ENCODE data around the gene RAB24. TPM values are rescaled to one million over a fixed set of nuclear protein-coding genes. Genes with fewer than 3 reads are reported as not detected.
A peak's percentile ranks its signal among the peaks of the same experiment; 100 is the strongest.

RAB24 gene
- total RNA-seq, 8 experiments from 2014 or later = 14.6 to 34.0 (median 23.8) TPM

DNA sequence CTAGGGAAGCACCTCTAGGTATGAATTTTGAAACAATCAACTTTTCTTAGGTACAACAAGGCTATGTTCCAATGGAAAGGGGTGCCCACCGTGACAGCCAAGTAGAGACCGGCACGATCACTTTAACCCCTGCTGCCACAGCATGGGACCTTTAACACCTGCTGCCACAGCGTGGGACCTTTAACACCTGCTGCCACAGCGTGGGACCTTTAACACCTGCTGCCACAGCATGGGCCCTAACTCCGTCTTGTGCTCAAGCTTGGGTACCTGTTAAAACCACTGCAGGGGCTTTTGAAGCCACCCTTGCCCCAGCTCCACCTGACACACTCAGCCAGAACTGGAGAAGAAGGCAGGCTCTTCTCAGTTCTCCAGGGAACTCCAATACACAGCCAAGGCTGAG lies 26.4 kb upstream of the RAB24 start:
- no peak overlapping the region for H3K27ac ChIP-seq
- WGBS, 10 experiments = 85 to 100% (median 98%) methylated on average over 1 to 5 of the region's 6 CpGs; no CpG with 5 or more reads in 4 of the 10 experiments
- no peak for ATAC-seq (replicated peaks in 6 of 8)

DNA sequence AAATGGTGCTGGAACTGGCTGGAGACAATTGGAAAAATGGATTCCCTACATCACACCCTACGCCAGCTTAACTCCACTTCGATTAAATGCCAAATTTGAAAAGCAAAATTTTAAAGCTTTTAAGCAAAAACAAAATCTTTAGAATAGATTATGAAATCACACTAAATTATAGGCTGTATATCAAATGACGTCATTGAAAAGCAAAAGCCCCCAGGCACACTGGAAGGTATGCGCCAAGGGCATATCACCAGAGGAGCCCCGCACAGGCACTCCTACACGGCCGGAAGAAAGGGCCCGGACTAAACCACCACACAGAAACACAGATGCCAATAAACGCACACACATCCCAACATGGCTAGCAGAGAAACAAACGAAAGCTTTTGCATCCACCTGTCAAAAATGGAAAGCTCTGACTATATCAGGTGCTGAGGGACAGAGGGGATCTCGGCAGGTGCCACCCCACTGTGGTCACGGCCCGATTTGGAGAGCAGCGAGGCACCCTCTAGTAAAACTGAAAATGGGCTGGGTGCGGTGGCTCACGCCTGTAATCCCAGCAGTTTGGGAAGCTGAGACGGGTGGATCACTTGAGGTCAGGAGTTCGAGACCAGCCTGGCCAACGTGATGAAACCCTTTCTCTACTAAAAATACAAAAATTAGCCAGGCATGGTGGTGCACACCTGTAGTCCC lies 25.2 kb upstream of the RAB24 start:
- no peak for ATAC-seq (replicated peaks in 6 of 8)
- in situ Hi-C loops (cut with MboI; ENCODE audit: low pct_unique_long_range_greater_than_20kb in 2 of 9, low sequenced_read_pairs in 9 of 9, unreplicated experiment in 9 of 9) = no loop called here
- WGBS, 10 experiments = 73 to 100% (median 96%) methylated on average over 1 to 9 of the region's 19 CpGs; no CpG with 5 or more reads in 3 of the 10 experiments
- Histone ChIP-seq H3K4me1 (replicated peaks in 1 of 2) (peaks cover 2 to 7% of the 10 kb centered on the region in 2 donors), H3K27ac (no peak overlapping the region), H3K4me3 (no peak overlapping the region)

More for the DNA sequence above, 26.4 kb upstream of the RAB24 start:
- Histone ChIP-seq H3K4me1 (replicated peaks in 1 of 2) (peaks cover 2 to 7% of the 10 kb centered on the region in 2 donors), H3K4me3 (no peak overlapping the region)
- in situ Hi-C loops (cut with MboI; ENCODE audit: low pct_unique_long_range_greater_than_20kb in 2 of 9, low sequenced_read_pairs in 9 of 9, unreplicated experiment in 9 of 9) = no loop called here

DNA sequence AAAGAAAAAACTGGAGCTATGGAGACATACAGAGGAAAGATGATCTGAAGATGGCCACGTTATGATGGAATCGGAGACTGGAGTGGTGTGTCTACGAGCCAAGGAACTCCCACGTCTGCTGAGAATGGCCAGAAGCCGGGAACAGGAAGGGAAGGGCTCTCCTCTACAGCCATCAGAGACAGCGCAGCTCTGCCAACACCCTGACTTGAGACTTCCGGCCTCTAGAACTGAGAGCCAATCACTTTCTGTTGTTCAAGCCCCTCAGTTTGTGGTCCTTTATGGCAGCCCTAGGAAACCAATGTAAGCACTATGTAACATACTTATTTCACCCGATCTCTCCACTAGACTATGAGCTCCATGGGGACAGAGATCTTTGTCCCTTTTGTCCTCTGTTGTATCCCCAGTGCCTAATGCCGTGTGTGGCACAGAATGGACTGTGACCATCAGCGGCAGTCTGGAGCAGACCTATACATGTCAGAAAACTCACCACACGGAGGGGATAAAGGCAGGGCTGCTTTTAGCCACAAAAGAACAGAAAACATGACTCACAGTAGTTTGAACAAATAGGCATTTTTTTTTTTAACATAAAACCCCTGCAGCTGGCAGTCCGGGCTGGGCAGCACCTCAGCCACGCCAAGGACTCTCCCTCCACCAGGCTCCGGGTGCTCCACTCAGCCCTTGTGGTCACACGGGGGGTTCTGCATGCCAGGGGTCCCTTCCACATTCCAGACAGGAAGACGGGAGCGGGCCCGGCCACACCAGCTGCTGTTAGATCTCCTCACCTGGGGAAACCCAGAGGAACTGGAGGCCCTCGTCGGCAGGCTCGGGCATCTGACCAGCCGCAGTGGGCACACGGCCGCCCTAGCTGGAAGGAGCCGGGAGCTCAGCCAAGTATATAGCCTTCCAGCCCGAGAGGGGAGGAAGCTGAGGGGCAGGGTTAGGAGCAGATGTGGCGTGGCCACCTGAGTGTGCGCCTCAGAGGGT lies 24.3 kb upstream of the RAB24 start:
- in situ Hi-C loops (cut with MboI; ENCODE audit: low pct_unique_long_range_greater_than_20kb in 2 of 9, low sequenced_read_pairs in 9 of 9, unreplicated experiment in 9 of 9) = no loop called here
- peak in 6 of 8 experiments; percentile 15 to 98 (median 72) for ATAC-seq (replicated peaks in 6 of 8)
- Histone ChIP-seq H3K4me1 (replicated peaks in 1 of 2) (peaks cover 2 to 7% of the 10 kb centered on the region in 2 donors), H3K4me3 (no peak overlapping the region), H3K27ac (no peak overlapping the region)
- WGBS, 10 experiments = 42 to 100% (median 84%) methylated on average over 1 to 12 of the region's 28 CpGs; no CpG with 5 or more reads in 3 of the 10 experiments

DNA sequence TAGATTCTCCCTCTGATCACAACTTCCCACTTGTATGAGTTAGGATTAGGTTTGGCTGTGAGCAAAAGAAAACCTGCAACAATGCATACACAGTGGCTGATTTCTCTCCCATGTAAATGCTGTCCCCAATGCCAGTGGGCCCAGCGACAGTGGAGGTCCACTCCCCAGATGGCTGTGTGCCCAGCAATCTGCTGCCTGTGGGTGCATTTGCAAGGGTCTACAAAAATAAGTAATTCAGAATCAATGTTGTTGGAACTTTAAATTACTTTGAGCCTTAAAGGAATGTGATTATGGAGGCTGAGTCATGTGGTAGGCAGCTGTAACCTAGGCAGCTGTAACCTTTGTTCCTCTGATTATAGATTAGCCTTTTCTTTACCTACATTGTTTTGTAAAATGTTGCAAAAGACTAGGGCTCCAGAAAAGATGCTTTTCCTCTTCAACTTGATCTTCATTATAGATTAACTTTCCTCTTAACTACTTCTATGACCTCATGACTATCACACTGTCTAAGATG lies 22.4 kb upstream of the RAB24 start:
- 0 to 40% (median 0%) methylated on average over 1 of the region's 1 CpG; no CpG with 5 or more reads in 6 of the 10 experiments for WGBS, 10 experiments
- peaks cover 2 to 7% of the 10 kb centered on the region in 2 donors for H3K4me1 ChIP-seq (replicated peaks in 1 of 2)
- no peak overlapping the region for H3K27ac ChIP-seq
- no peak overlapping the region for H3K4me3 ChIP-seq
- peak in 2 of 8 experiments; percentile 30 to 40 for ATAC-seq (replicated peaks in 6 of 8)
- in situ Hi-C loops (cut with MboI; ENCODE audit: low pct_unique_long_range_greater_than_20kb in 2 of 9, low sequenced_read_pairs in 9 of 9, unreplicated experiment in 9 of 9) = no loop called here

DNA sequence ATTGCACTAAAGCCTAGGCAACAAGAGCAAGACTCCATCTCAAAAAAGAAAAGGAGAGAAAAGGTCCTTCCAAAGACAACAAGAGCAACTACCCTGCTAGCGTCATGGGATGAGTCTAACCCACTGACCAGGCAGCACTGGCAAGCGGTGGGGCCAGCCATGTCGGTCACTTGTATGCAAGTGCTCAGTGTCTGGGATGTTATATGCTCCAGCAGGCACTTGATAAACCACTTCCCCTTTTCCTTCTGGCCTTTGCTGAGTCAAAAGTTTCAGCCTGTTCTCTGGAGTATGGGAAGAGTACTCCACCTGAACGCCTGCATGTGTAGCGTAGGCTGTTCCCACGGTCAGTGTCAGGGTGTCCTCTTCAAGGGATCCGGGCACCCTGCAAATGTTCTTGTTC lies 17.4 kb upstream of the RAB24 start:
- no peak overlapping the region for H3K4me3 ChIP-seq

DNA sequence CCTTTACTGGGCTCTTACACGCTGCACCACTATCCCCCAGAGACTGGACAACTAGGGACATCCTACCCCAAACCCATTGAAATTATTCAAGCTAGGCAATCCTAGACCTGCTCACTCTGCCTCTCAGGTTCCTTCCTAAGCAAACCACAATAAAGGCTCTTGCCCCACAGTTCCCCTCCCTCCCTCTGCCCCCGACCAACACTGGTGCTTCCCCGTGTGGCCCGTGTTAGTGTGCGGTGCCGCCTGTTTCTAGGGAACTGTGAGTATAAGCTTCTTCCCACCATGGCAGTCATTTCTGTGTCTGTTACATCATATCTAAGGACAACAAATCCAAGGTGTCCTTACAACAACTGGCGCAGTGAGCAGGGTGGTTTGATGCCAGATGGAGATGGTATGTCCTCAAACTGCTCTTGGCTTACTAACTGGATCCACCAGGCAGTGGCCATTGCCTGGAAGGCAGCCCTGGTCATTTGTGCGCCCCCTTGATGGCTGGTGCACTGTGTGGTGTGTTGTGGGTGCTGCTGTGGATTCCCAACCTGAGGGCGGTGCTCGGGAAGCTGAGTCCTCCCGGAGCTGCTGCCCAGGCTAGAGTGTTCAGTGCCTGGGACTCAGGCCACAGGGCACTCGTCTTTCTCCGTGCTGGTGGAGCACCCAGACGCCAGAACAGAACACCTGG lies 16.5 kb upstream of the RAB24 start:
- Histone ChIP-seq H3K27ac (no peak overlapping the region), H3K4me1 (replicated peaks in 1 of 2) (no peaks in the 10 kb centered on the region), H3K4me3 (no peak overlapping the region)
- no peak for ATAC-seq (replicated peaks in 6 of 8)
- WGBS, 10 experiments = 80 to 100% (median 88%) methylated on average over 1 to 4 of the region's 14 CpGs; no CpG with 5 or more reads in 5 of the 10 experiments
- in situ Hi-C loops (cut with MboI; ENCODE audit: low pct_unique_long_range_greater_than_20kb in 2 of 9, low sequenced_read_pairs in 9 of 9, unreplicated experiment in 9 of 9) = no loop called here

More for the DNA sequence above, 17.4 kb upstream of the RAB24 start:
- WGBS, 10 experiments = 88 to 100% (median 95%) methylated on average over 2 to 6 of the region's 7 CpGs; no CpG with 5 or more reads in 2 of the 10 experiments
- Histone ChIP-seq H3K27ac (no peak overlapping the region), H3K4me1 (replicated peaks in 1 of 2) (peaks cover 1 to 5% of the 10 kb centered on the region in 2 donors)
- in situ Hi-C loops (cut with MboI; ENCODE audit: low pct_unique_long_range_greater_than_20kb in 2 of 9, low sequenced_read_pairs in 9 of 9, unreplicated experiment in 9 of 9) = no loop called here
- no peak for ATAC-seq (replicated peaks in 6 of 8)

DNA sequence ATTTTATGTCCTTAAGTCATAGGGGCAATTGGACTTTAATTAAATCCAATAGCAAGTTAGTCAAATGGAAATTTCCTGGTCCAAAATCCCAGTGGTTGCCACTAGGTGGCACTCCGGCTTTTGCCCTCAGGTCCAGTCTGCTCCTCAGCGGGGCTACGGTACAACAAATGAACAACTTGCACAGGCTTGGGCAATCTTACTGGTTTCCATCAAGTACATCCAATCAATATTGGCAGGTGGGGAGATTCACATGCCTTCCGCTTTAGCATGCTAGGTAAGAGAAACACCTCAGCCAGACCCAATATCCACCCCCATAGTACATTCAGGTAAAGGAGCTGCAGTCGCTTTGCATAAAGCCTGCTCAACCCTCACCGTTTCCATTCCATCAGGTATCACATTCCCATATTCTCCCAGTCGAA lies 14.4 kb upstream of the RAB24 start:
- ATAC-seq (replicated peaks in 6 of 8) = peak; percentile 36 to 83 (median 55)
- 20 to 90% (median 36%) methylated on average over 2 to 6 of the region's 7 CpGs; no CpG with 5 or more reads in 2 of the 10 experiments for WGBS, 10 experiments
- Histone ChIP-seq H3K27ac (no peak overlapping the region), H3K4me1 (replicated peaks in 1 of 2) (no peaks in the 10 kb centered on the region), H3K4me3 (no peak overlapping the region)
- in situ Hi-C loops (cut with MboI; ENCODE audit: low pct_unique_long_range_greater_than_20kb in 2 of 9, low sequenced_read_pairs in 9 of 9, unreplicated experiment in 9 of 9) = no loop called here

DNA sequence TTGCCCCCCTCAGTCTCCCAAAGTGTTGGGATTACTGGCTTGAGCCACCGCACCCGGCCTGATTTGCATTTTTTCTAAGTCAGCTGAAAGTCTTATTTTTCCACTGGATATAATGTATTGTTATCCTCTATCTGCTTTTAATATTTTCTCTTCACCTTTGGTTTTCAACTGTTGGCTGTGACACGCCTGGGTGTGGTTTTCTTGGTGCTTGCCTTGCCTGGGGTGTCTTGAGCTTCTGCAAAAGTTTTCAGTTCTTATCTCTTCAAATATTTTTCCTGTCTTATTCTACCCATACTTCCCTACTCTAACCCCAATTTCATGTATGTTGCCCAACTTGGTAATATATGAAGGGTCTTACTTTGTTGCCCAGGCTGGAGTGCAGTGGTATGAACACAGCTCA lies 12.5 kb upstream of the RAB24 start:
- H3K27ac ChIP-seq = no peak overlapping the region
- in situ Hi-C loops (cut with MboI; ENCODE audit: low pct_unique_long_range_greater_than_20kb in 2 of 9, low sequenced_read_pairs in 9 of 9, unreplicated experiment in 9 of 9) = no loop called here
- ATAC-seq (replicated peaks in 6 of 8) = no peak
- no peak overlapping the region for H3K4me3 ChIP-seq
- peaks cover 0 to 3% of the 10 kb centered on the region in 2 donors for H3K4me1 ChIP-seq (replicated peaks in 1 of 2)
- 81 to 100% (median 94%) methylated on average over 1 to 3 of the region's 3 CpGs; no CpG with 5 or more reads in 2 of the 10 experiments for WGBS, 10 experiments

DNA sequence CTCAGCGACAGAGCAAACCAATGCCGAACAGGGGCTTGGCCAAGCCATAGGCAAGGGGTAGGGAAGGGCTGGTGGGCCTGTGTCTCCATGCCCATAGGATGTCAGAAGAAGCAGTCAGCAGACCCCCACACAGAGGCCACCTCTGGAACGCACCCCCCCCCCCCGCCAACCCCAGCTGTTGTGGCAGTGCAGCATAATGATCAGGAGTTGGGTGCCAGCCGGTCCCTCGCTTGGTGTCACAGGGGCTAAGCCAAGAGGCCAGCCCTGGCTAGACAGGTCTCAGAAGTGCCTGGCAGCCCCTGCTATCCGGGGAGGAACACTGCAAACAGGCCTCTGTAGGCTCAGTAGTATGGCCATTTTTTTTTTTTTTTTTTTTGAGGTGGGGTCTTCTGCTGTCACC lies 11.9 kb upstream of the RAB24 start:
- H3K4me3 ChIP-seq = no peak overlapping the region
- 50 to 100% (median 95%) methylated on average over 2 of the region's 7 CpGs; no CpG with 5 or more reads in 6 of the 10 experiments for WGBS, 10 experiments
- peaks cover 0 to 4% of the 10 kb centered on the region in 2 donors for H3K4me1 ChIP-seq (replicated peaks in 1 of 2)
- ATAC-seq (replicated peaks in 6 of 8) = no peak
- in situ Hi-C loops (cut with MboI; ENCODE audit: low pct_unique_long_range_greater_than_20kb in 2 of 9, low sequenced_read_pairs in 9 of 9, unreplicated experiment in 9 of 9) = no loop called here
- H3K27ac ChIP-seq = no peak overlapping the region

DNA sequence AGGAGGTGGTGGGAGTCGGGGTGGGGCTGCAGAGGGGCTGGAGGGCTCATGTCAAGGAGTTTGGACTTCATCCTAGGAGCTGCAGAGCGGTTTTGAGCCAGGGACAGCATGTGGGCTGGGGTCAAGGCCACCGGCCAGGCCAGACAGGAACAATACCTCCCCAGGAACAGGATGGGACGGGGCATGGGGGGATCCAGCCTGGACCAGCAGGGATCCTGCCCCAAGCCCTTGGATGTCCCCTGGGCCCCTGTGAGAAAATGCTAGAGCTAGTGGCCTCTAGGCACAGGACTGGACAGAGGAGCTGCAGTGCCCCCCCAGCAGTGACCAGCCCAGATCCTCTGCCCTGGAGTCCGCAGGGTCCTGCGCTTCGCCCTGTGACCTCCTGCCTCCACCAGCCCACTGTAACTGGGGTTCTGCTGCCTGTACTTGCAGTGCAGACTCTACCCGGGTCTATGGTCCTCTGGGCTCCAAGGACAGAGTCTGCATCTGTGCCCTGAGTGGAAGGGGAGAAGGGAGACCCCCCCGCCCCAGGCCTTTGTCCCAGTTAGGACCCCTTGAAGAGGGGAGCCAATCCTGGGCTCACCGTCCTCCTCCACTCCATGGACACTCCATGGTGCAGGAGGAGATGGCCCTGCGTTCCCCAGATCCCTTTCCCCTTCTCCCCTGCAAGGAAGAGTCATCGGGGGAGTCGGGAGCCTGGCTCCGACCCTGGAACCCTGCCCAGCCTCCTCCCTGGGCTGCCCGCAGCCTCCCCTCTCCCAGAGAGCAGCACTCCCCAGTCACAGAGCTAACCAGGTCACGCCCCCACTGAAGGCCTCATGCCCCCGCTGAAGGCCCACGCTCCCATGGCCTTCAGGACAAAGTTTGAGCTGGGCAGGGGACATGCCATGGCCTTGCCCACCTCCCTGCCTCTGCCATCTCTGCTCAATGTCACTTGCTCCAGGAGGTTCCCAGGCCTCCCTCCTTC lies 11.1 kb upstream of the RAB24 start:
- in situ Hi-C loops (cut with MboI; ENCODE audit: low pct_unique_long_range_greater_than_20kb in 2 of 9, low sequenced_read_pairs in 9 of 9, unreplicated experiment in 9 of 9) = no loop called here
- no peak overlapping the region for H3K4me3 ChIP-seq
- no peak for ATAC-seq (replicated peaks in 6 of 8)
- peaks cover 0 to 4% of the 10 kb centered on the region in 2 donors for H3K4me1 ChIP-seq (replicated peaks in 1 of 2)
- no peak overlapping the region for H3K27ac ChIP-seq
- 40 to 100% (median 58%) methylated on average over 1 to 3 of the region's 18 CpGs; no CpG with 5 or more reads in 6 of the 10 experiments for WGBS, 10 experiments

DNA sequence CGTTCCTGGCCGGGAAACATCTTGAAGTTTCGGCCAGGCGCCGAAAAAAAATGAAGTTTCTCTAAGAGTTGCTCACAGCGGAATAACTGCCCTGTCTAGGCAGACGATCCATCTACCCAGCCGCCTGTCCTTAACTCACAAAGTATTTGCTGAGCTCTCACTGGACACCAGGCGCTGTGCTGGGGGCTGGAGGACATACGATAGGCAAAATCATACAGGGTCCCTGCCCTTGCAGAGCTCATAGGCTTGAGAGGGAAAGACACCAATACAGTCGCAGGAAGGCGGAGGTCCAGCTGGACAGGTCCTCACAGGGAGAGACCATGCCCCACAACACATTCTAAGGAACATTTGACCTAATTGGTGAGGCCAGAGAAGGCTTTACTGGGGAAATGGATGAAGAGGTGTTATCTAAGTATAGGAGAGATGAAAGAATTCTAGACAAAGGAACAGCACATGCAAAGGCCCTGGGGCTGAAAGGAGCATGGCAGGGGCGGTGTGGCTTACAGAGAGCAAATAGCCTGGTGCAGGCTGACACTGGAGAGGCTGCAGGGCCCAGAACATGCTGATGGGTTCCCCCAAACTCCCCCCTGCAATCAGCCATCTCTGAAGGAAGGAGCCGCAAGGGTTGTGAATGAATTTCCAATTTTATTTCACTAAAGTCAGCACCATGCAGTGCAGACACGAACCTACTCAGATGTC lies 10.2 kb upstream of the RAB24 start:
- Histone ChIP-seq H3K4me3 (no peak overlapping the region), H3K4me1 (replicated peaks in 1 of 2) (peaks cover 0 to 4% of the 10 kb centered on the region in 2 donors), H3K27ac (no peak overlapping the region)
- in situ Hi-C loops (cut with MboI; ENCODE audit: low pct_unique_long_range_greater_than_20kb in 2 of 9, low sequenced_read_pairs in 9 of 9, unreplicated experiment in 9 of 9) = no loop called here
- 96 to 100% (median 99%) methylated on average over 2 to 10 of the region's 15 CpGs; no CpG with 5 or more reads in 6 of the 10 experiments for WGBS, 10 experiments
- ATAC-seq (replicated peaks in 6 of 8) = no peak

Data from motor neuron (in vitro differentiated cells).